ENCODE data around the gene GNAQ.

DNA sequence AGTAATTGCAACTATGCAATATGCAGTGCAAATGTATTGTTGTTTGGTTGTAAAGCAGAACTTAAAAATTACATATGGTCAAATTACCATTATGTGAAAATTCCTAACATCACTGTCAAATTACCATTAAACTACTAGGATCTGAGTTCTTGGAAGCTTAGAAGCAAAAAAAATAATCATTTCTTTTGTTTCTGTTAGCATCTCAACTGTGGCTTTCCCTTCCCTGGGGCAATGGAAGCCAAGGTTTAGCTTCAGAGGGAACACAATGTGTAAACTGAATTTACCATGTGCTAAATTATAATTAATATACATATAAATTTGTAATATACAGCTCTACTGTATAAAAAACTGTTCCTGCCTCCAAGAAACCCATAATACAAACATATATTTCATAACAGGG, 159.4 kb downstream of the GNAQ start:
- TF ChIP-seq RAD21 (IDR thresholded peaks at IDR 0.05; ENCODE audit: low read depth) (no peak), YY1 (IDR thresholded peaks at IDR 0.05; ENCODE audit: low read depth) (no peak), ZBTB7A (IDR thresholded peaks at IDR 0.05; ENCODE audit: low read depth) (no peak), CREB1 (IDR thresholded peaks at IDR 0.05; ENCODE audit: low read depth) (no peak), EP300 (IDR thresholded peaks at IDR 0.05; ENCODE audit: borderline replicate concordance) (no peak), CEBPB (IDR thresholded peaks at IDR 0.05) (no peak), TCF12 (IDR thresholded peaks at IDR 0.05; ENCODE audit: low read depth) (no peak), FOXM1 (IDR thresholded peaks at IDR 0.05; ENCODE audit: borderline replicate concordance, low read depth) (no peak), TAF1 (IDR thresholded peaks at IDR 0.05; ENCODE audit: low read depth) (no peak), NFIC (IDR thresholded peaks at IDR 0.05) (no peak), TEAD4 (IDR thresholded peaks at IDR 0.05) (no peak), EGR1 (IDR thresholded peaks at IDR 0.05) (no peak)
- TF ChIP-seq, protein P1, sequence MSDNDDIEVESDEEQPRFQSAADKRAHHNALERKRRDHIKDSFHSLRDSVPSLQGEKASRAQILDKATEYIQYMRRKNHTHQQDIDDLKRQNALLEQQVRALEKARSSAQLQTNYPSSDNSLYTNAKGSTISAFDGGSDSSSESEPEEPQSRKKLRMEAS (IDR thresholded peaks at IDR 0.05) = no peak
- TF ChIP-seq, protein P2, sequence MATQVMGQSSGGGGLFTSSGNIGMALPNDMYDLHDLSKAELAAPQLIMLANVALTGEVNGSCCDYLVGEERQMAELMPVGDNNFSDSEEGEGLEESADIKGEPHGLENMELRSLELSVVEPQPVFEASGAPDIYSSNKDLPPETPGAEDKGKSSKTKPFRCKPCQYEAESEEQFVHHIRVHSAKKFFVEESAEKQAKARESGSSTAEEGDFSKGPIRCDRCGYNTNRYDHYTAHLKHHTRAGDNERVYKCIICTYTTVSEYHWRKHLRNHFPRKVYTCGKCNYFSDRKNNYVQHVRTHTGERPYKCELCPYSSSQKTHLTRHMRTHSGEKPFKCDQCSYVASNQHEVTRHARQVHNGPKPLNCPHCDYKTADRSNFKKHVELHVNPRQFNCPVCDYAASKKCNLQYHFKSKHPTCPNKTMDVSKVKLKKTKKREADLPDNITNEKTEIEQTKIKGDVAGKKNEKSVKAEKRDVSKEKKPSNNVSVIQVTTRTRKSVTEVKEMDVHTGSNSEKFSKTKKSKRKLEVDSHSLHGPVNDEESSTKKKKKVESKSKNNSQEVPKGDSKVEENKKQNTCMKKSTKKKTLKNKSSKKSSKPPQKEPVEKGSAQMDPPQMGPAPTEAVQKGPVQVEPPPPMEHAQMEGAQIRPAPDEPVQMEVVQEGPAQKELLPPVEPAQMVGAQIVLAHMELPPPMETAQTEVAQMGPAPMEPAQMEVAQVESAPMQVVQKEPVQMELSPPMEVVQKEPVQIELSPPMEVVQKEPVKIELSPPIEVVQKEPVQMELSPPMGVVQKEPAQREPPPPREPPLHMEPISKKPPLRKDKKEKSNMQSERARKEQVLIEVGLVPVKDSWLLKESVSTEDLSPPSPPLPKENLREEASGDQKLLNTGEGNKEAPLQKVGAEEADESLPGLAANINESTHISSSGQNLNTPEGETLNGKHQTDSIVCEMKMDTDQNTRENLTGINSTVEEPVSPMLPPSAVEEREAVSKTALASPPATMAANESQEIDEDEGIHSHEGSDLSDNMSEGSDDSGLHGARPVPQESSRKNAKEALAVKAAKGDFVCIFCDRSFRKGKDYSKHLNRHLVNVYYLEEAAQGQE (IDR thresholded peaks at IDR 0.05; ENCODE audit: low read depth) = no peak

Data from Ishikawa (cell line).